ENCODE measurements around the gene C1QTNF4. TPM values are rescaled to one million over a fixed set of nuclear protein-coding genes. Genes with fewer than 3 reads are reported as not detected.

C1QTNF4 gene
- total and polyA plus RNA-seq, 10 of the 15 experiments (the other 5 are each of a cell fraction or from before 2014, with no cell fraction given) = 0.06 TPM; not detected in 9

DNA sequence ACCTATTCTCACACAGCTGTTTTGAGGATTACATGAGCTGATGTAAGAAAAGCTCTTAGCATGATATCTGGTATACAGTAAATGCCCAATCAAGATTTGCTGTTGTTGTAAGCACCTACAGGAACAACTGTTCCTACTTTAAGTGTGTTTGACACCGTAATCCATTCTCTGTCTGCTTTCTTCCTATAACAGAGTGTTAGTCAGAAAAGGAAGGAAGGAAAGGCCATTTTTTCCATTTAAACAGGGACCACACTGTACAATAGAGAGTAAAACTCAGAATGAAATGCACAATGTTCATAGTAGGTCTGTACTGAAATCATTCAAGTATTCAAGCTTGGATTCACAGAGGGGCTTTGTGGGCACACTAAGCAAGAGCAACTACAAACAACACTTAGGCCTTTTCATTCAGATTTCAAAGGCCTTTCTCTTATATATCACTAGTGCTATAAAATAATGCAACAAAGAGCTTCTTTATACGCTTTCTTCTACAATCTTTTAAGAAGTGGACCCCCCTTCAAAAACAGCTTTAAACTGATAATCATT is 26.7 kb upstream of the C1QTNF4 start:
- 97% methylated on average over 2 of the region's 2 CpGs for WGBS (ENCODE audit: insufficient coverage, insufficient replicate concordance, low lambda C conversion rate, missing lambda C conversion rate)

More for the DNA sequence above, 26.7 kb upstream of the C1QTNF4 start:
- ChIA-PET RAD21 (ENCODE audit: unreplicated experiment) (no interaction called here), CTCF (interaction anchor here (1.2 kb wide), 1 partner anchor 40 kb away, joined by 3 read pairs; no protein-coding TSS in a partner anchor), SMC1A (ENCODE audit: uncharacterized antibody, unreplicated experiment) (interaction anchor here (0.7 kb wide), 1 partner anchor 8 kb away, joined by 3 read pairs; no protein-coding TSS in a partner anchor), POLR2A (interaction anchor here (0.5 kb wide), 1 partner anchor 42 kb away, joined by 3 read pairs; no protein-coding TSS in a partner anchor)
- H3K4me2 ChIP-seq (ENCODE audit: control insufficient read depth, insufficient read depth) = no peak overlapping the region
- FAIRE-seq = no peak
- no peak overlapping the region for H3K27ac ChIP-seq (ENCODE audit: control insufficient read depth, insufficient read depth)
- peaks cover 12% of the 10 kb centered on the region; the same call in 1 of the 2 replicates for H3K4me1 ChIP-seq (ENCODE audit: control insufficient read depth, insufficient read depth, low read length)
- H3K9me3 ChIP-seq (replicated peaks; ENCODE audit: control insufficient read depth, insufficient read depth, low read length) = no peaks in the 10 kb centered on the region
- BruUV-seq (replicated peaks) = no TSS peak
- ATAC-seq = no peak
- intact Hi-C loops (cut with micrococcal nuclease; ENCODE audit: unreplicated experiment) = no loop called here
- no peaks in the 10 kb centered on the region for H4K20me1 ChIP-seq (ENCODE audit: control insufficient read depth, insufficient read depth)
- in situ Hi-C loops (cut with MboI) = no loop called here
- DNase-seq (ENCODE audit: low read depth, low spot score) = no peak
- no peaks in the 10 kb centered on the region for H3K79me2 ChIP-seq (ENCODE audit: control insufficient read depth, insufficient read depth, low read length)
- TF ChIP-seq POLR2AphosphoS5 (IDR thresholded peaks at IDR 0.05; ENCODE audit: low read length) = no peak
- TF ChIP-seq, protein P1, sequence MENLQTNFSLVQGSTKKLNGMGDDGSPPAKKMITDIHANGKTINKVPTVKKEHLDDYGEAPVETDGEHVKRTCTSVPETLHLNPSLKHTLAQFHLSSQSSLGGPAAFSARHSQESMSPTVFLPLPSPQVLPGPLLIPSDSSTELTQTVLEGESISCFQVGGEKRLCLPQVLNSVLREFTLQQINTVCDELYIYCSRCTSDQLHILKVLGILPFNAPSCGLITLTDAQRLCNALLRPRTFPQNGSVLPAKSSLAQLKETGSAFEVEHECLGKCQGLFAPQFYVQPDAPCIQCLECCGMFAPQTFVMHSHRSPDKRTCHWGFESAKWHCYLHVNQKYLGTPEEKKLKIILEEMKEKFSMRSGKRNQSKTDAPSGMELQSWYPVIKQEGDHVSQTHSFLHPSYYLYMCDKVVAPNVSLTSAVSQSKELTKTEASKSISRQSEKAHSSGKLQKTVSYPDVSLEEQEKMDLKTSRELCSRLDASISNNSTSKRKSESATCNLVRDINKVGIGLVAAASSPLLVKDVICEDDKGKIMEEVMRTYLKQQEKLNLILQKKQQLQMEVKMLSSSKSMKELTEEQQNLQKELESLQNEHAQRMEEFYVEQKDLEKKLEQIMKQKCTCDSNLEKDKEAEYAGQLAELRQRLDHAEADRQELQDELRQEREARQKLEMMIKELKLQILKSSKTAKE (IDR thresholded peaks at IDR 0.05; ENCODE audit: low read depth, poor library complexity, severe bottlenecking) = no peak
- no peak for TF ChIP-seq HDAC2 (IDR thresholded peaks at IDR 0.05)
- TF ChIP-seq BRCA1 (IDR thresholded peaks at IDR 0.05; ENCODE audit: low read depth, low read length) = no peak
- no peak for TF ChIP-seq TARDBP (IDR thresholded peaks at IDR 0.05; ENCODE audit: borderline replicate concordance)
- TF ChIP-seq, protein P2, sequence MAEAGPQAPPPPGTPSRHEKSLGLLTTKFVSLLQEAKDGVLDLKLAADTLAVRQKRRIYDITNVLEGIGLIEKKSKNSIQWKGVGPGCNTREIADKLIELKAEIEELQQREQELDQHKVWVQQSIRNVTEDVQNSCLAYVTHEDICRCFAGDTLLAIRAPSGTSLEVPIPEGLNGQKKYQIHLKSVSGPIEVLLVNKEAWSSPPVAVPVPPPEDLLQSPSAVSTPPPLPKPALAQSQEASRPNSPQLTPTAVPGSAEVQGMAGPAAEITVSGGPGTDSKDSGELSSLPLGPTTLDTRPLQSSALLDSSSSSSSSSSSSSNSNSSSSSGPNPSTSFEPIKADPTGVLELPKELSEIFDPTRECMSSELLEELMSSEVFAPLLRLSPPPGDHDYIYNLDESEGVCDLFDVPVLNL (IDR thresholded peaks at IDR 0.05; ENCODE audit: low read depth, low read length) = no peak
- TF ChIP-seq YBX1 (IDR thresholded peaks at IDR 0.05) = no peak
- no peak overlapping the region for H2AFZ ChIP-seq (ENCODE audit: control insufficient read depth, low read depth, low read length)
- no peak overlapping the region for H3K4me3 ChIP-seq
- H3K27me3 ChIP-seq (replicated peaks in 1 of 2; ENCODE audit: control insufficient read depth in 2 of 2, insufficient read depth in 2 of 2, low read length in 1 of 2) = no peaks in the 10 kb centered on the region
- H3K9ac ChIP-seq (ENCODE audit: control insufficient read depth, insufficient read depth, low read length) = no peak overlapping the region
- peaks cover 3 to 31% of the 10 kb centered on the region in 2 experiments for H3K36me3 ChIP-seq (ENCODE audit: control insufficient read depth in 2 of 2, insufficient read depth in 2 of 2, low read length in 1 of 2)
